ENCODE results near the gene SIN3B.

Gene SIN3B

DNA sequence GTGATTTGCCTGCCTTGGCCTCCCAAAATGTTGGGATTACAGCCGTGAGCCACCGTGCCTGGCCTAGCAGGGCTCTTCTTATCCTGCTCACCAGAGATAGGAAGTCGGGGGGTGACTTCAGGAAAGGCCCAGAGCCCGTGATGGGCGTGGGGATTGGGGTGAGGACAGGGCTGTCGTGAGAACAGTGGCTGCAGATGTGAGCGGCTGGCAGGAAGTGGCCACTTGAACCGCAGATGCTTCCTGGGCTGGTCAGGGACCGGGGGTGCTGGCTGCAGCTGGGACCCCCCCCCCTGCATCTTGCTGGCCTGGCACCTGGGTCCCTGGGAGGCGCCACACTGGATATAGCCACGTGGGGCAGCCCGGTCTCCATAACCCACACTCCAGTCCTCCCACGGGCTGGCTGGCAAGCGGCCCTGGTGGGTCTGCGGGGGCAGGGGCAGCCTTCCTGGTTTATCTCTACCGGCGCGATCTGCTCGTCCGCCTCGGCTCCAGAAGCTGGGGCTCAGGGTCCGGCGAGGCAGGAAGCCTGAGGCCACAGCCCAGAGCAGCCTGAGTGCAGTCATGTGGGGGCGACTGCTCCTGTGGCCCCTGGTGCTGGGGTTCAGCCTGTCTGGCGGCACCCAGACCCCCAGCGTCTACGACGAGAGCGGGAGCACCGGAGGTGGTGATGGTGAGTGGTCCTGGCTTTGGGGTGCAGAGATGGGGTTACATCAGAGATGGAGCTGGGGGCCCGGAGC lies 59.6 kb downstream of the SIN3B start, which contains the start of gene F2RL3:
F2RL3 (plus strand) TSS at position 371 of the 737 bp plus-strand sequence; CDS start at position 562, 191 bp downstream.
- DNase-seq (ENCODE audit: extremely low read depth in 1 of 2, low read depth in 1 of 2), result no peak

GRCh38 chr19:16889366-16889882 lies 60.2 kb downstream of the SIN3B start:
- no peak for DNase-seq (ENCODE audit: extremely low read depth in 1 of 2, low read depth in 1 of 2)

DNA sequence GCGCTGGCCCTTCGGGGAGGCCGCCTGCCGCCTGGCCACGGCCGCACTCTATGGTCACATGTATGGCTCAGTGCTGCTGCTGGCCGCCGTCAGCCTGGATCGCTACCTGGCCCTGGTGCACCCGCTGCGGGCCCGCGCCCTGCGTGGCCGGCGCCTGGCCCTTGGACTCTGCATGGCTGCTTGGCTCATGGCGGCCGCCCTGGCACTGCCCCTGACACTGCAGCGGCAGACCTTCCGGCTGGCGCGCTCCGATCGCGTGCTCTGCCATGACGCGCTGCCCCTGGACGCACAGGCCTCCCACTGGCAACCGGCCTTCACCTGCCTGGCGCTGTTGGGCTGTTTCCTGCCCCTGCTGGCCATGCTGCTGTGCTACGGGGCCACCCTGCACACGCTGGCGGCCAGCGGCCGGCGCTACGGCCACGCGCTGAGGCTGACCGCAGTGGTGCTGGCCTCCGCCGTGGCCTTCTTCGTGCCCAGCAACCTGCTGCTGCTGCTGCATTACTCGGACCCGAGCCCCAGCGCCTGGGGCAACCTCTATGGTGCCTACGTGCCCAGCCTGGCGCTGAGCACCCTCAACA lies 60.8 kb downstream of the SIN3B start:
- DNase-seq (ENCODE audit: extremely low read depth in 1 of 2, low read depth in 1 of 2), result no peak

DNA sequence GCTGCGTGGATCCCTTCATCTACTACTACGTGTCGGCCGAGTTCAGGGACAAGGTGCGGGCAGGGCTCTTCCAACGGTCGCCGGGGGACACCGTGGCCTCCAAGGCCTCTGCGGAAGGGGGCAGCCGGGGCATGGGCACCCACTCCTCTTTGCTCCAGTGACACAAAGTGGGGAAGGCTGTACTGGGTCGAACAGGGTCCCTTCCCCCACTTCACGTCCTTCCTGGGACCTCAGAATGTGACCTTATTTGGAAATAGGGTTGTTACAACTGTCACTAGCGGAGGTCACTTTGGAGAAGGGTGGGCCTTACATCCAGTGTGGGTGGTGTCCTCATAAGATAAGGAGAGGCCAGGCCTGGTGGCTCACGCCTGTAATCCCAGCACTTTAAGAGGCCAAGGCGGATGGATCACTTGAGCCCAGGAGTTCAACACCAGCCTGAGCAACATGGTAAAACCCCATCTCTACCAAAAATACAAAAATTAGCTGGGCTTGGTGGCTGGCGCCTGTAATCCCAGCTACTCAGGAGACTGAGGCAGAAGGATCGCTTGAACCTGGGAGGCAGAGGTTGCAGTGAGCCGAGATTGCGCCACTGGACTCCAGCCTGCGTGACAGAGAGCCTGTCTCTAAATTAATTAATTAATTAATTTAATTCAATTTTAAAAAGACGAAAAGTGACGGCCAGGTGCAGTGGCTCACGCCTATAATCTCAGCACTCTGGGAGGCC lies 61.4 kb downstream of the SIN3B start:
- no peak for DNase-seq (ENCODE audit: extremely low read depth in 1 of 2, low read depth in 1 of 2)

DNA sequence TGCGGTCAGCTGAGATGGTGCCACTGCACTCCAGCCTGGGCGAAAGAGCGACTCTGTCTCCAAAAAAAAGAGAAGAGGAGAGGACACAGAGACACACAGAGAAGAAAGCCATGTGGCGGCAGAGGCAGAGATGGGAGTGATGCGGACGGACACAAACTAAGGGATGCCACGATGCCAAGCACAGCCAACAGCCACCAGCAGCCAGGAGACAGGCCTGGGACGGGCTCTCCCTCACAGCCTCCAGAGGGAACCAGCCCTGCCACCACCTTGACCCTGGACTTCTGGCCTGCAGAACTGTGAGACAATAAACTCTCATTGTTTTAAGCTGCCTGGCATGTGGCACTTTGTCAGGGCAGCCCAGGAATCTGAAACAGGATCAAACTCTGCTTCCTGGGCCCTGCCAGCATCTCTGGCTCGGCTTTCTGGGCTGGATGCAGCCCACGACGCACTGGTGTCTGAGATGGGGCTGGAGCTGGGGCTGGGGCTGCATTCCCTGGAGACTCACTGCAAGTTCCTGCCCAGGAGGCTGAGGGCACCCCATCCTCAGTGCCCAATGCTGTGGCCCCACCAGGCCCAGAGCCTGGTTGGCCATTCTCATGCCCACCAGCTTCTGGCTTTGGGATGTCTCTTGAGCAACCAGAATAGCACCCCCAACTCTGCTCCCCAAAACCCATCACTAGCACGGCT lies 62.6 kb downstream of the SIN3B start:
- no peak for DNase-seq (ENCODE audit: extremely low read depth in 1 of 2, low read depth in 1 of 2)

- no peak for DNase-seq (ENCODE audit: extremely low read depth in 1 of 2, low read depth in 1 of 2)
These were observed 63.2 kb downstream of the SIN3B start for GRCh38 chr19:16892436-16892835.

GRCh38 chr19:16892868-16893685 lies 63.9 kb downstream of the SIN3B start:
- DNase-seq (ENCODE audit: extremely low read depth in 1 of 2, low read depth in 1 of 2), result no peak

- no peak for DNase-seq (ENCODE audit: extremely low read depth in 1 of 2, low read depth in 1 of 2)
These were observed 64.4 kb downstream of the SIN3B start for GRCh38 chr19:16893686-16893989.

- no peak for DNase-seq (ENCODE audit: extremely low read depth in 1 of 2, low read depth in 1 of 2)
These were observed 64.9 kb downstream of the SIN3B start for GRCh38 chr19:16894080-16894479.

- DNase-seq (ENCODE audit: extremely low read depth in 1 of 2, low read depth in 1 of 2), result no peak
These were observed 66.4 kb downstream of the SIN3B start for GRCh38 chr19:16895467-16896145.

- DNase-seq (ENCODE audit: extremely low read depth in 1 of 2, low read depth in 1 of 2), result no peak
These were observed 67.2 kb downstream of the SIN3B start for GRCh38 chr19:16896146-16897028.

- DNase-seq (ENCODE audit: extremely low read depth in 1 of 2, low read depth in 1 of 2), result peak; percentile 19 to 57
These were observed 68.0 kb downstream of the SIN3B start for GRCh38 chr19:16897029-16897855.

- no peak for DNase-seq (ENCODE audit: extremely low read depth in 1 of 2, low read depth in 1 of 2)
These were observed 68.6 kb downstream of the SIN3B start for GRCh38 chr19:16897856-16898161.

GRCh38 chr19:16898361-16899015 lies 69.3 kb downstream of the SIN3B start:
- DNase-seq (ENCODE audit: extremely low read depth in 1 of 2, low read depth in 1 of 2), result no peak

- DNase-seq (ENCODE audit: extremely low read depth in 1 of 2, low read depth in 1 of 2), result no peak
These were observed 70.4 kb downstream of the SIN3B start for GRCh38 chr19:16899566-16900075.

- no peak for DNase-seq (ENCODE audit: extremely low read depth in 1 of 2, low read depth in 1 of 2)
These were observed 72.4 kb downstream of the SIN3B start for GRCh38 chr19:16901491-16902175.

DNA sequence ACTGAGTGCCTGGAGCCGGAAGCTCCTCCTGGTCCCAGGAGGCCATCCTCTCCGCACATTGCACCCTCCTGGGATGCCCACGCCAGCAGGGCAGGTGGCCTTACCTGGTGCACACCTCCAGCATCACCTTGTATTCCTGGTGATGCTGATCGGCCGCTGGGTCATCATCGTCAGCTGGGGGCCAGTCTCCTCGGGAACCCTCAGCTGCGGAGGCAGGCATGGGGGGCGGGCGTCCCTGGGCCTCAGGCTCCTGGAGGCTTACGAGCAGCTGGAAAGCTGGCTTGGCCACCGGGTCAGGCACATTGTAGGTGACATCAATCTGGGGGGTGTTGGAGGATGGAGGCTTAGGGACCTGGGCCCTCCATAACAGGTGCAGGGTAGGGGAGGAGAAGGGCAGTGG lies 73.3 kb downstream of the SIN3B start:
- DNase-seq (ENCODE audit: extremely low read depth in 1 of 2, low read depth in 1 of 2), result no peak
